GM18520 (cell line): ENCODE measurements around the gene MINDY2.

Experiments
- ATAC-seq: cut with Tn5 transposase; IDR thresholded peaks from one replicate; pipeline ENCODE4 v1.9.1; 2021; ENCODE audit not compliant: unreplicated experiment

Gene MINDY2

DNA sequence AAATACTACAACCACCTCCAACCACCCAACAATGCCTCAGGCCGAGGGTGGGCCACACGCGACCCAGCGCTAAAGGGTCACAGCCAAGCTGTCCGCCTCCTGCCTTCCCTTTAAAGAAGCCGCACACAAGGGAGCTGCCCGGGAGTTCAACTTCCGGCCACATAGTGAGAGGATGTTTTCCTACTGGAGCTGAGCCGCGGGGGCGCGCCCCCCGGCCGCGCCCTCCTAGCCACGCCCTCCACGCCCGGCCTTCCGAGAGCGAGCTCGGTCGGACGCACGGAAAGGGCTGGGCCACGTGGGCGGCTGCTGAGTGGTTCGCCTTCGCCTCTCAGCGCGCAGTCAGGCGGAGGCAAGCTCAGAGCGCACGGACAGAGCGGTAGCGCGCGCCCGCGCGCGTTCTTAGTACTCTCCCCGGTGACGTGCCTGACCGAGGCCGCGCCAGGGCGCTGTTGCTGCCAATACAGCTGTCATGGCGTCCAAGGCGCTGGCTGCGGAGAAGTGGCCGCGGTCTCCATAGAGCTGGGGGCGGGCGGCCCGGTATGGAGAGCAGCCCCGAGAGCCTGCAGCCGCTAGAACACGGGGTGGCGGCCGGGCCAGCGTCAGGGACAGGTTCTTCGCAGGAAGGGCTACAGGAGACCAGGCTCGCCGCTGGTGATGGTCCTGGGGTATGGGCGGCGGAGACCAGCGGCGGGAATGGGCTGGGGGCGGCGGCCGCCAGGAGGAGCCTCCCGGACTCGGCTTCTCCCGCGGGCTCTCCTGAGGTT is at the start of gene MINDY2:
Gene MINDY2, plus strand, starts transcription at position 446 of the 764 bp plus-strand sequence. Its CDS starts 94 bp downstream, at position 540.
- peak; percentile 93 for ATAC-seq

- ATAC-seq: no peak
These were observed 46.6 kb upstream of the MINDY2 start for GRCh38 chr15:58724466-58724865.

- ATAC-seq: no peak
These were observed 44.2 kb upstream of the MINDY2 start for GRCh38 chr15:58726867-58727266.

DNA sequence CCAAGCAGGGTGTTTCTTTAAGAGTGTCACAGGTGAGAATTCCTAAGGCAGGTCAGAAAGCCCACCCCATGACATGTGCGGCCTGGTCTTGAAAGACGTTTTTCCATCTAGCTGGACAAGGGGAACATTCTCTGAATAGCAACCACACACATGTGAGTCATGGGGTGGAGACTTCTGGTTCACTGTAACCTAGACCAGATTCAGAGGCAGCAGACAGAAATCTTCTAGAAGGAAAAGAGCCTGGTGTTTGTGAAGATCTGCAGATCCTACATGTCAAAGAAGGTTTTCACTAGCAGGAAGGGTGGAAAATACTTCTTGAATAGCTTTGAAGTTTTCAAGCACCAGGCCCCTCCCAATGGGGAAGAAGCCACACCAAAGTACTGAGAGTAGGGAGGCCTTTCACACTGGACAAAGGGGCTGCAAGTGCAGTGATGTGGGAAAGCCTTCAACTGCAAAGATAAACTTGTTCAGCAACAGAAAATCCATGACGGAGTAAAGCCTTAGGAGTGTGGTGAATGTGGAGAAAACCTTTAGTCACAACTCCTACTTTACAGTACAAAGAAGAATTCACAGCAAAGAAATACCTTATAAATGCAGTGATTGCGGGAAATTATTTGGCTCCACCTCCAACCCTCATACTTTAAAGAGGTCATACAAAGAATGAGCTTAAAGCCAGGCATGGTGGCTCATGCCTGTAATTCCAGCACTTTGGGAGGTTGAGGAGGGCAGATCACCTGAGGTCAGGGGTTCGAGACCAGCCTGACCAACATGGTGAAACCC is 39.2 kb upstream of the MINDY2 start:
- ATAC-seq: no peak

- ATAC-seq: no peak
These were observed 38.3 kb upstream of the MINDY2 start for GRCh38 chr15:58732625-58733363.

GRCh38 chr15:58734859-58735258 is 36.2 kb upstream of the MINDY2 start:
- ATAC-seq: no peak

DNA sequence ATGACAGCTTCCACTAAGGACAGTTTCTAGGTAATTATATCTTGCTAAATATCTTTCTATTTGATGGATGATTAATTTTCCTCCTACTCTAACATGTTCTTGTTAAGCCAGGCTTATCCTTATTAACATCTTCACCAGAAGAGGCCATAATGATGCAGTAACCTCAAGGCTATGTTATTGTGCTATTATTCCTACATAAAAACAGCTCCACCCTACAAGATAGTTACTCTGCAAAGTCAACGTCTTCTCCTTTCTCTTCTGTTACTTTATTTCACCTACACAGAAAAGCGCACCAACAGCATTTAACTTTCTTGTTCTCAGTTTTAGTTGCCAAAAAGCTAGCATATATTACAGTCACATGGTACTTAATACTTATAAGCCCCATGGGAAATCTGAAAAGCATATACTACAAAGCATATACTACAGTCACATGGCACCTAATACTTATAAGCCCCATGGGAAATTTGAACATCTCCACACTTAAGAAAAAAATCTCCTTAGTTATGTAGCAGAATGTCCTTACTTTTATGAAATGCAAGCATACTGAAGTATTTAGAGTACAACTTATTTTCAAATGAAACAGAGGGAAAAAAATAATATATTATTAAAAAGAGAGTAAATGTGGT is 35.0 kb upstream of the MINDY2 start:
- no peak for ATAC-seq

GRCh38 chr15:58737298-58737697 is 33.8 kb upstream of the MINDY2 start:
- no peak for ATAC-seq

DNA sequence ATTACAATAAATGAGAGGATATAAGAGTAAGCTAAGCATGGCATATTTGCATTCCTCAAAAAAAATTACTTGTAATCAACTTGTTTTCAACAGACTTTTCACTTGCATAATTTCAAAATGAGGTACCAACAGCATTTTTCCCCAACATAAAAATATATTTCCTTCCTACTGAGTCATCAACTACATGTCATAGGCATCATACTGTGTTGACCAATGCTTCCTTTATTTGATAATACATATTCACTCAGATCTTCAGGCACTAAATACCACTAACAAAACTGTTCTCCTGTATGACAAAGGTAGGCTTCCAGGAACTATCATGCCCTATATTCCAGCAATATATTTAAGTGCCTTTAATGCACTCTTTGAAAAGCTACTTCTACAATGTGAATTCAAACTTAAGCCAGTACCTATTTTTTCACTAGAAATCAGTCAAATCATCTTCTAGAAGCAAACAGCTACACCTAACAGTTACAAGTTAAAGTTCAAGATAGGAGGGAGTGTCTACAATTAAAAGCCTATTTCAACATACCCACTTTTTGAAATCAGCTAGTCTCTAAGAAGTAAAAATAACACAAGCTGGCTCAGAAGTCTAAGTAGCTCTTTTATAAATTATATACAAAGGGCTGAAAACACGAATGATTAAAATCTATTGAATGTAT is 32.9 kb upstream of the MINDY2 start:
- no peak for ATAC-seq

DNA sequence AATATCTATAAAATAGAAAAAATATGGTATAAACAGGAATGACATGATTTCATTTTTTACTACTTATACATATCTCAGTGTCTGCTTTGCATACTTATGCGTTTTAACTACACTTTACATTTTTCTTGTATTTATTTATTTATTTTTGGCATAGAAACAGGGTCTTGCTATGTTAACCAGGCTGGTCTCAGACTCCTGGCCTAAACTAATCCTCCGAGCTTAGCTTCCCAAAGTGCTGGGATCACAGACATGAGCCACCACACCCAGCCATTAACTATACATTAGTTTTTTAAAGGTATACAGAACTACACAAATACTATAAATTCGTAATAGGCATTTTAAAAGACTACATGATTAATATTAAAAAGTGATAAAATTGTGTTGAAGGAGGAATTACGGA is 30.7 kb upstream of the MINDY2 start:
- no peak for ATAC-seq

- no peak for ATAC-seq
These were observed 30.1 kb upstream of the MINDY2 start for GRCh38 chr15:58741032-58741431.

GRCh38 chr15:58742022-58742813 is 28.9 kb upstream of the MINDY2 start:
- no peak for ATAC-seq

- no peak for ATAC-seq
These were observed 28.1 kb upstream of the MINDY2 start for GRCh38 chr15:58742819-58743502.

GRCh38 chr15:58746174-58746573 is 24.9 kb upstream of the MINDY2 start:
- ATAC-seq: no peak

- no peak for ATAC-seq
These were observed 22.9 kb upstream of the MINDY2 start for GRCh38 chr15:58748040-58748851.

- peak; percentile 16 for ATAC-seq
These were observed 22.1 kb upstream of the MINDY2 start for GRCh38 chr15:58748852-58749531.

- peak; percentile 90 for ATAC-seq
These were observed 21.4 kb upstream of the MINDY2 start, which contains the start of gene ADAM10 for GRCh38 chr15:58749532-58750337. Gene ADAM10, minus strand, starts transcription at chr15:58749707. Its CDS starts 173 bp downstream, at chr15:58749534.
